NCI-H2029 treated with DMSO at 0.1 percent for 48 hours (cell line): ENCODE measurements around the gene SLFN12L.

Experiments used
- DNase-seq: peaks from one replicate; lab custom pipeline; 2025; lab: John Stamatoyannopoulos, UW

SLFN12L gene

GRCh38 chr17:35432176-35433074 lies 105.1 kb downstream of the SLFN12L start, which contains the start of gene SLFN12:
SLFN12 (minus strand) TSS chr17:35432500; CDS start chr17:35423028, 9,472 bp downstream.
- no peak for DNase-seq

GRCh38 chr17:35429702-35430101 lies 107.8 kb downstream of the SLFN12L start:
- DNase-seq = no peak

- DNase-seq = no peak
Measured at GRCh38 chr17:35428229-35428628, 109.2 kb downstream of the SLFN12L start.

- no peak for DNase-seq
Measured at GRCh38 chr17:35423761-35424160, 113.7 kb downstream of the SLFN12L start.
